ENCODE results near the gene OR4A16.

Gene OR4A16

DNA sequence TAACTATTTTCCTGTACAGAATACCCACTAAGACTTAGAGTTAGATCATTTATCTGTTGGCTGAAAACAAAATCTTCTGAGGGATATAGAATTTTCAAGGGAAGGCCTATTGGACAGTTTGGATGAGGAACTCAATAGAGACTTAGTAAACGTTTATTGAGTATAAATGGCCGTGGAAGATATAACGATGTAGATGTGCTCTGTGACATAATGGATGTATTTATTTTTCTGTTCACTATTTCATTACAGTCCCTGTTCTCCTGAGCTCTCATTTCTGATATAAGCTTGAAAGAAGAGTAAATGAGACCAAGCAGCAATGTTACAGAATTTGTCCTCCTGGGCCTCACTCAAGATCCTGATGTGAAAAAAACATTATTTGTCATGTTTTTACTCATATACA, at the start of gene OR4A16:
Gene OR4A16 (plus strand): TSS at position 301 of the 400 bp plus-strand sequence. CDS start 0 bp downstream, at position 301.
- DNase-seq = no peak

GRCh38 chr11:55324500-55324899, 18.5 kb upstream of the OR4A16 start:
- no peak for DNase-seq

GRCh38 chr11:55345306-55345705, 2.3 kb downstream of the OR4A16 start:
- no peak for DNase-seq

DNA sequence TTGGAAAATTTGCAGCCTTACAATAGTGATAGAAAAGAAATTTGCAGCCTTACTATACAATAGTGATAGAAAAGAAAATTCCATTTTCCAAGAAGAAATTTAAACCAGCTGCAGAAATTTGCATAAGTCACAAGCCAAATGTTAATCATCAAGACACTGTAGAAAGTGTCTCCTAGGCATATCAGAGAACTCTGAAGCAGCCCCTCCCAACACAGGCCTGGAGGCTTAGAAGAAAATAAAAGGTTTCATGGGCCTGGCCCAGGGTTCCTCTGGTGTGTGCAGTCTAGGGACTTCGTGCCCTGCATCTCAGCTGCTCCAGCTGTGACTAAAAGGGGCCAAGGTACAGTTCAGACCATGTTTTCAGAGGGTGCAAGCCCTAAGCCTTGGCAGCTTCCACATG, 6.0 kb downstream of the OR4A16 start:
- DNase-seq = no peak

- DNase-seq = no peak
Measured at GRCh38 chr11:55357560-55358184, 14.7 kb downstream of the OR4A16 start.

DNA sequence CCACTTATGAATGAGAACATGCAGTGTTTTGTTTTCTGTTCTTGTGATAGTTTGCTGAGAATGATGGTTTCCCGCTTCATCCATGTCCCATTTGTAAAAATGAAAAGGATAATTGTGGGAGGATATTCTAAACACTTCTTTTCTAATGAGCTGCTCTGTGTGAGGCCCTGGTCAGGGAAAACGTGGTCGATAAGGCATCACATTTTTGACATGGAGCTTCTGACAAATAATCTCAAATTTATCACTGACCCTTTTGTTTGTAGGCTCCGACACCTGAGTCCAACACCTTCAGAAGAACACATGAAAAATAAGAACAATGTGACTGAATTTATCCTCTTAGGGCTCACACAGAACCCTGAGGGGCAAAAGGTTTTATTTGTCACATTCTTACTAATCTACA, 24.7 kb downstream of the OR4A16 start, which contains the start of gene OR4A15:
Gene OR4A15 (plus strand): TSS at position 301 of the 400 bp plus-strand sequence. CDS start 0 bp downstream, at position 301.
- no peak for DNase-seq
